IPS-15b (cell line): Measurements from ENCODE around the gene GABBR2.

Experiments used
- H3K27me3 ChIP-seq: one replicate; pipeline ENCODE4 v1.6.1; 2013; ENCODE audit warnings: low read length; ENCODE audit not compliant: control insufficient read depth, insufficient read depth
- H3K36me3 ChIP-seq: one replicate; pipeline ENCODE4 v1.6.1; 2013; ENCODE audit warnings: low read length; ENCODE audit not compliant: control insufficient read depth, insufficient read depth
- H3K4me1 ChIP-seq: one replicate; pipeline ENCODE4 v1.6.1; 2013; ENCODE audit warnings: mild to moderate bottlenecking, low read length; ENCODE audit not compliant: control insufficient read depth, insufficient read depth
- H3K4me3 ChIP-seq: one replicate; pipeline ENCODE4 v1.5.1; 2013; ENCODE audit warnings: low read depth, low read length
- H3K9ac ChIP-seq: one replicate; pipeline ENCODE4 v1.6.1; 2013; ENCODE audit warnings: low read depth, mild to moderate bottlenecking, low read length
- H3K9me3 ChIP-seq: one replicate; pipeline ENCODE4 v1.6.1; 2013; ENCODE audit warnings: mild to moderate bottlenecking, low read length; ENCODE audit not compliant: control insufficient read depth, insufficient read depth

The GABBR2 gene

GRCh38 chr9:98612061-98612752 is 96.5 kb downstream of the GABBR2 start:
- no peaks in the 10 kb centered on the region for H3K9me3 ChIP-seq

DNA sequence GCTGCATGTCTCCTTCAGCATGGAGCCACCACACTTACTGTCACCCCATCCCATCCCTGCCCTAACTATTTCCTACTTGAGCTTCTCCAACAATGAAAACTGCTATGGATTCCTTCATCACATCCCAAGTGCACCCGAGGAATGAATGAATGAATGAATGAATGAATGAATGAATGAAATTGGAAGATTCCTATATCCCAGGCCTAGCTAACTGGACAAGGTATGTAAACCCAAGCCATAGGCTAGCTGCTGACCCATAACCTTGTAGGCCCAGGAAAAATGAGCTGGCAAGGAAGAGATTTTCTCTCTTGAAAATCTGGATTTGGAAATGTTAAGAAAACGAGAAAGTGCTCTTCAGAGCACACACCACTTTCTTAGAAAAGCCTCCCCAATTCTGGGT is 97.4 kb downstream of the GABBR2 start:
- Histone ChIP-seq H3K36me3 (no peaks in the 10 kb centered on the region), H3K9ac (no peak overlapping the region), H3K9me3 (no peaks in the 10 kb centered on the region)

More at GRCh38 chr9:98612061-98612752, 96.5 kb downstream of the GABBR2 start:
- Histone ChIP-seq H3K27me3 (no peaks in the 10 kb centered on the region), H3K36me3 (no peaks in the 10 kb centered on the region), H3K4me3 (no peak overlapping the region), H3K4me1 (no peaks in the 10 kb centered on the region), H3K9ac (no peak overlapping the region)

DNA sequence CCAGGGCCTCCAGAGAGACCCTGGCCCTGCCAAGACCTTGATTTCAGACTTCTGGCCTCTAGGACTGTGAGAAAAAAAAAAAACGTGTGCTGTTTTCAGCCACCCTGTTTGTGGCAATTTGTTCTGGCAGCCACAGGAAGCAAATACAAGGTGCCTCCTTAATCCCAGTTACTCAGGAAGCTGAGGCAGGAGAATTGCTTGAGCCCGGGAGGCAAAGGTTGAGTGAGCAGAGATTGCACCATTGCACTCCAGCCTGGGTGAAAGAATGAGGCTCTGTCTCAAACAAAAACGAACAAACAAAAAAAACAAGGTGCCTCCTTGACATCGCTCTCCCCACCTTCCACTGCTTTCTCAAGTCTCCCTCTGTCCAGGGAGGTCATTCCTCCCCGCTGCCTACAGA is 98.0 kb downstream of the GABBR2 start:
- Histone ChIP-seq H3K9me3 (no peaks in the 10 kb centered on the region), H3K9ac (no peak overlapping the region), H3K36me3 (no peaks in the 10 kb centered on the region), H3K4me1 (no peaks in the 10 kb centered on the region), H3K4me3 (no peak overlapping the region), H3K27me3 (no peaks in the 10 kb centered on the region)

More for the DNA sequence above, 97.4 kb downstream of the GABBR2 start:
- no peaks in the 10 kb centered on the region for H3K4me1 ChIP-seq
- H3K27me3 ChIP-seq: no peaks in the 10 kb centered on the region
- no peak overlapping the region for H3K4me3 ChIP-seq

DNA sequence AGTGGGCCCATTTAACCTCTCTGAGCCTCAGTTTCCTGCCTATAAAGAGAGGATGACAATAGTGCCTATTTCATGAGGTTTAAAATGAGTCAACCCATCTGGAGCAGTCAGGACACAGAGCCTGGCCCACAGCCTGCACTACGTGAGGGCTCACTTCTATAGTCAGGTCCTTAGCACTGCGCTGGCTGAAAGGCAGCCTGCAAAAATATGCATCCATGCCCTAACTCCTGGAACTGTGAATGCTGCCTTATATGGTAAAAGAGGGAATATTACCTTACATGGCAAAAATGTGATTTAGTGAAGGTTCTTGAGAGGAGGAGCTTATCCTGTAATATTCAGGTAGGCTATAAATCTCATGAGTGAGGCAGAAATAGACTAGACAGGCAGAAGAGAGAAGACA is 98.5 kb downstream of the GABBR2 start:
- H3K27me3 ChIP-seq: no peaks in the 10 kb centered on the region
- no peak overlapping the region for H3K4me3 ChIP-seq
- no peaks in the 10 kb centered on the region for H3K4me1 ChIP-seq
- H3K9ac ChIP-seq: no peak overlapping the region
- H3K9me3 ChIP-seq: no peaks in the 10 kb centered on the region
- no peaks in the 10 kb centered on the region for H3K36me3 ChIP-seq

DNA sequence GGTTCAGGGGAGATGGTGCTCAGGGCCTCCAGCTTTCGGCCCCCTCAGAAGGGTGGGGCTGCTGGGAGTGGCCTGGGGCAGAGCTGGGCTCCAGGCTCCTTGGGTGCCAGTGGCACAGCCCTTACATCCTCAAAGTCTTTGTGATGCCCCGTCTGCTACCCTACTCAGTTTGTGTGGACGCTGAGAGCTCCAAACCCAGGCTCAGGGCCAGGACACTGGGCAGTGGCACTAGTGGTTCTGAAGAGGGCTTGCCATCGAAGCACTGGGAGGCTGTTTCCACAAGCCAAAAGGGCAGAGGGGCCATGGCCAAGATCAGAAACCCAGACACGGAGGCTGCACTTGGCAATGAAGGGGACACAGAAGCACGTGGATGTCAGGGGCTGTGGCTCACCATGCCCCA is 99.1 kb downstream of the GABBR2 start:
- no peak overlapping the region for H3K4me3 ChIP-seq
- H3K36me3 ChIP-seq: no peaks in the 10 kb centered on the region
- H3K9ac ChIP-seq: no peak overlapping the region
- no peaks in the 10 kb centered on the region for H3K9me3 ChIP-seq
- no peaks in the 10 kb centered on the region for H3K4me1 ChIP-seq
- no peaks in the 10 kb centered on the region for H3K27me3 ChIP-seq

DNA sequence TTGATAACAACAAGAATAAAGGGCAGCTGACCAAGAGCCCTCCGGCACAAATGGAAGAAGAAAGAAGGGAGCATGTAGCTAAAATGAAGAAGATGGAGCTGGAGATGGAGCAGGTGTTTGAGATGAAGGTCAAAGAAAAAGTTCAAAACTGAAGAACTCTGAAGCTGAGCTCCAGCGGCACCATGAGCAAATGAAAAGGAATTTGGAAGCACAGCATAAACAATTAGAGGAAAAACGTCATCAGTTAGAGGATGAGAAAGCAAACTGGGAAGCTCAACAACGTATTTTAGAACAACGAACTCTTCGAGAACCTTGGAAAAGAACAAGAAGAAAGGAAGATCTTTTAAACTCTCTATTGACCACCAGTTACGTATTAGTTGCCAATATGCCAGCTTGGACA is 100.9 kb downstream of the GABBR2 start:
- no peak overlapping the region for H3K9ac ChIP-seq
- H3K36me3 ChIP-seq: no peaks in the 10 kb centered on the region
- H3K4me3 ChIP-seq: no peak overlapping the region
- no peaks in the 10 kb centered on the region for H3K27me3 ChIP-seq
- H3K9me3 ChIP-seq: no peaks in the 10 kb centered on the region
- no peaks in the 10 kb centered on the region for H3K4me1 ChIP-seq

GRCh38 chr9:98607152-98607551 is 101.6 kb downstream of the GABBR2 start:
- Histone ChIP-seq H3K4me3 (no peak overlapping the region), H3K9me3 (no peaks in the 10 kb centered on the region), H3K27me3 (no peaks in the 10 kb centered on the region), H3K9ac (no peak overlapping the region), H3K36me3 (no peaks in the 10 kb centered on the region), H3K4me1 (no peaks in the 10 kb centered on the region)

- Histone ChIP-seq H3K9me3 (no peaks in the 10 kb centered on the region), H3K9ac (no peak overlapping the region)
These were observed 102.0 kb downstream of the GABBR2 start for GRCh38 chr9:98606730-98607129.

GRCh38 chr9:98605116-98605515 is 103.6 kb downstream of the GABBR2 start:
- Histone ChIP-seq H3K4me1 (no peaks in the 10 kb centered on the region), H3K9me3 (no peaks in the 10 kb centered on the region), H3K36me3 (no peaks in the 10 kb centered on the region), H3K9ac (no peak overlapping the region), H3K4me3 (no peak overlapping the region), H3K27me3 (no peaks in the 10 kb centered on the region)

More at GRCh38 chr9:98606730-98607129, 102.0 kb downstream of the GABBR2 start:
- Histone ChIP-seq H3K27me3 (no peaks in the 10 kb centered on the region), H3K4me1 (no peaks in the 10 kb centered on the region), H3K36me3 (no peaks in the 10 kb centered on the region), H3K4me3 (no peak overlapping the region)

GRCh38 chr9:98603821-98604383 is 104.8 kb downstream of the GABBR2 start:
- H3K9ac ChIP-seq: no peak overlapping the region
- H3K36me3 ChIP-seq: no peaks in the 10 kb centered on the region
- no peaks in the 10 kb centered on the region for H3K27me3 ChIP-seq
- H3K9me3 ChIP-seq: no peaks in the 10 kb centered on the region
- no peak overlapping the region for H3K4me3 ChIP-seq
- H3K4me1 ChIP-seq: no peaks in the 10 kb centered on the region

- Histone ChIP-seq H3K4me1 (no peaks in the 10 kb centered on the region), H3K9ac (no peak overlapping the region), H3K27me3 (no peaks in the 10 kb centered on the region), H3K4me3 (no peak overlapping the region), H3K9me3 (no peaks in the 10 kb centered on the region), H3K36me3 (no peaks in the 10 kb centered on the region)
These were observed 105.8 kb downstream of the GABBR2 start for GRCh38 chr9:98602839-98603500.

GRCh38 chr9:98600631-98601030 is 108.1 kb downstream of the GABBR2 start:
- Histone ChIP-seq H3K36me3 (no peaks in the 10 kb centered on the region), H3K9ac (no peak overlapping the region), H3K9me3 (no peaks in the 10 kb centered on the region), H3K4me3 (no peak overlapping the region), H3K4me1 (no peaks in the 10 kb centered on the region), H3K27me3 (no peaks in the 10 kb centered on the region)
